Stimulated activated naive CD8-positive, alpha-beta T cell treated with anti-CD3 and anti-CD28 coated beads, Interleukin-15, amount 100 ng/mL, for 72 hours (primary cell): ENCODE data around the gene TAMALIN.

Source experiments
- ATAC-seq: fragments of 150-1000 bp; cut with Tn5 transposase; 2 replicates; pipeline ENCODE4 v1.10.0; 2021; ENCODE audit warnings: mild to moderate bottlenecking, moderate library complexity
- DNase-seq, 2 donors: peaks; one replicate each; pipeline ENCODE4 v3.0.0; 2021 to 2022
- H3K27ac Mint-ChIP-seq, 2 donors: one replicate each; pipeline ENCODE4 v1.8.0; 2022; ENCODE audit warnings: mild to moderate bottlenecking in 2 of 2, mixed read lengths in 2 of 2, moderate library complexity in 2 of 2
- H3K27me3 Mint-ChIP-seq: one replicate; pipeline ENCODE4 v1.8.0; 2022; ENCODE audit warnings: mixed read lengths
- H3K4me1 Mint-ChIP-seq: one replicate; pipeline ENCODE4 v1.8.0; 2022; ENCODE audit warnings: mild to moderate bottlenecking, mixed read lengths
- H3K4me3 Mint-ChIP-seq, 2 donors: one replicate each; pipeline ENCODE4 v1.8.0; 2022; ENCODE audit warnings: mild to moderate bottlenecking in 2 of 2, mixed read lengths in 2 of 2, moderate library complexity in 1 of 2
- H3K9me3 Mint-ChIP-seq, 2 donors: one replicate each; pipeline ENCODE4 v1.8.0; 2022; ENCODE audit warnings: mixed read lengths in 2 of 2

TAMALIN gene

GRCh38 chr12:52050116-52050757 lies 43.5 kb downstream of the TAMALIN start:
- ATAC-seq (no peak), DNase-seq (no peak)
- no peaks in the 10 kb centered on the region for H3K27me3 Mint-ChIP-seq
- H3K9me3 Mint-ChIP-seq = no peaks in the 10 kb centered on the region
- H3K4me3 Mint-ChIP-seq = peak overlapping the region; percentile 91 to 92
- peak overlapping the region; percentile 96 to 98 for H3K27ac Mint-ChIP-seq
- H3K4me1 Mint-ChIP-seq = peaks cover 82% of the 10 kb centered on the region

GRCh38 chr12:52050758-52051541 lies 44.2 kb downstream of the TAMALIN start, which contains the start of gene NR4A1:
Gene NR4A1, plus strand, starts transcription at chr12:52051442. Its CDS starts 2,887 bp downstream, at chr12:52054329.
- peak; percentile 86 for ATAC-seq
- no peaks in the 10 kb centered on the region for H3K27me3 Mint-ChIP-seq
- H3K9me3 Mint-ChIP-seq = no peaks in the 10 kb centered on the region
- H3K4me3 Mint-ChIP-seq = peak within 1 kb of the TSS; percentile 91 to 92
- peaks cover 76% of the 10 kb centered on the region for H3K4me1 Mint-ChIP-seq
- DNase-seq = peak; percentile 96 to 97
- peak within 1 kb of the TSS; percentile 97 to 98 for H3K27ac Mint-ChIP-seq

- DNase-seq = peak in 1 of 2 donors; percentile 28
- Mint-ChIP-seq H3K4me3 (peak overlapping the region; percentile 91 to 92), H3K4me1 (peaks cover 80% of the 10 kb centered on the region), H3K27ac (peak overlapping the region; percentile 60 to 96), H3K9me3 (no peaks in the 10 kb centered on the region), H3K27me3 (no peaks in the 10 kb centered on the region)
- ATAC-seq = no peak
Observed at GRCh38 chr12:52052468-52053186, 45.9 kb downstream of the TAMALIN start.

- ATAC-seq (no peak), DNase-seq (no peak)
- H3K4me1 Mint-ChIP-seq = peaks cover 73% of the 10 kb centered on the region
- H3K27me3 Mint-ChIP-seq = no peaks in the 10 kb centered on the region
- H3K4me3 Mint-ChIP-seq = peak overlapping the region; percentile 91 to 92
- H3K27ac Mint-ChIP-seq = peak overlapping the region in 1 of 2 donors; percentile 60
- H3K9me3 Mint-ChIP-seq = no peaks in the 10 kb centered on the region
Observed at GRCh38 chr12:52053536-52054209, 46.9 kb downstream of the TAMALIN start.

- no peak for ATAC-seq
- Mint-ChIP-seq H3K27ac (peak overlapping the region in 1 of 2 donors; percentile 31), H3K27me3 (no peaks in the 10 kb centered on the region), H3K4me3 (peak overlapping the region; percentile 40 to 91), H3K4me1 (peaks cover 67% of the 10 kb centered on the region), H3K9me3 (no peaks in the 10 kb centered on the region)
- DNase-seq = no peak
Observed at GRCh38 chr12:52054231-52054832, 47.6 kb downstream of the TAMALIN start.

- ATAC-seq = no peak
- H3K27ac Mint-ChIP-seq = peak overlapping the region in 1 of 2 donors; percentile 19
Observed at GRCh38 chr12:52054833-52055730, 48.3 kb downstream of the TAMALIN start.

GRCh38 chr12:52055731-52056711 lies 49.3 kb downstream of the TAMALIN start:
- no peak for DNase-seq
- Mint-ChIP-seq H3K27ac (peak overlapping the region; percentile 42 to 72), H3K4me1 (peaks cover 52% of the 10 kb centered on the region), H3K9me3 (no peaks in the 10 kb centered on the region), H3K4me3 (peak overlapping the region in 1 of 2 donors; percentile 17), H3K27me3 (no peaks in the 10 kb centered on the region)
- no peak for ATAC-seq

More at GRCh38 chr12:52054833-52055730, 48.3 kb downstream of the TAMALIN start:
- Mint-ChIP-seq H3K4me3 (peak overlapping the region in 1 of 2 donors; percentile 91), H3K27me3 (no peaks in the 10 kb centered on the region), H3K4me1 (peaks cover 60% of the 10 kb centered on the region), H3K9me3 (no peaks in the 10 kb centered on the region)
- no peak for DNase-seq

GRCh38 chr12:52056801-52057637 lies 50.3 kb downstream of the TAMALIN start:
- no peak for DNase-seq
- H3K4me3 Mint-ChIP-seq = no peak overlapping the region
- peaks cover 50% of the 10 kb centered on the region for H3K4me1 Mint-ChIP-seq
- H3K27ac Mint-ChIP-seq = no peak overlapping the region
- H3K27me3 Mint-ChIP-seq = no peaks in the 10 kb centered on the region
- ATAC-seq = no peak
- H3K9me3 Mint-ChIP-seq = no peaks in the 10 kb centered on the region

- H3K9me3 Mint-ChIP-seq = no peaks in the 10 kb centered on the region
- no peak overlapping the region for H3K27ac Mint-ChIP-seq
- H3K27me3 Mint-ChIP-seq = no peaks in the 10 kb centered on the region
- peaks cover 41% of the 10 kb centered on the region for H3K4me1 Mint-ChIP-seq
- ATAC-seq = no peak
- no peak for DNase-seq
- H3K4me3 Mint-ChIP-seq = no peak overlapping the region
Observed at GRCh38 chr12:52057638-52058576, 51.2 kb downstream of the TAMALIN start.

- no peaks in the 10 kb centered on the region for H3K9me3 Mint-ChIP-seq
- ATAC-seq (no peak), DNase-seq (no peak)
- peak overlapping the region in 1 of 2 donors; percentile 40 for H3K27ac Mint-ChIP-seq
- peaks cover 32% of the 10 kb centered on the region for H3K4me1 Mint-ChIP-seq
- H3K4me3 Mint-ChIP-seq = no peak overlapping the region
- no peaks in the 10 kb centered on the region for H3K27me3 Mint-ChIP-seq
Observed at GRCh38 chr12:52058631-52059361, 52.0 kb downstream of the TAMALIN start.
